ENCODE results near the gene TGIF2.

The TGIF2 gene

GRCh38 chr20:36620917-36621316, 47.5 kb downstream of the TGIF2 start:
- ChIA-PET POLR2A (no interaction called here), CTCF (no interaction called here)
- TF ChIP-seq FOXK2 (IDR thresholded peaks at IDR 0.05) (no peak), CTBP1 (IDR thresholded peaks at IDR 0.05; ENCODE audit: borderline replicate concordance) (no peak)
- no peak for DNase-seq (ENCODE audit: extremely low spot score)

GRCh38 chr20:36623444-36623843, 50.0 kb downstream of the TGIF2 start:
- ChIA-PET CTCF (interaction anchor here (0.7 kb wide), 1 partner anchor 10 kb away, joined by 4 read pairs; no protein-coding TSS in a partner anchor), POLR2A (no interaction called here)
- no peak for TF ChIP-seq PKNOX1 (IDR thresholded peaks at IDR 0.05)

GRCh38 chr20:36624068-36624943, 50.9 kb downstream of the TGIF2 start:
- CTCF ChIA-PET = no interaction called here
- TF ChIP-seq FOXK2 (IDR thresholded peaks at IDR 0.05) (no peak), ZNF384 (IDR thresholded peaks at IDR 0.05) (no peak), ELF4 (IDR thresholded peaks at IDR 0.05) (no peak), BHLHE40 (IDR thresholded peaks at IDR 0.05; ENCODE audit: borderline replicate concordance) (no peak), ARNT (IDR thresholded peaks at IDR 0.05) (no peak), TARDBP (IDR thresholded peaks at IDR 0.05) (no peak), PKNOX1 (IDR thresholded peaks at IDR 0.05) (no peak), FOXM1 (IDR thresholded peaks at IDR 0.05; ENCODE audit: borderline replicate concordance) (no peak), CTBP1 (IDR thresholded peaks at IDR 0.05; ENCODE audit: borderline replicate concordance) (no peak), LEF1 (IDR thresholded peaks at IDR 0.05; ENCODE audit: borderline replicate concordance) (no peak), L3MBTL2 (conservative IDR thresholded peaks at IDR 0.05) (no peak), HDGF (IDR thresholded peaks at IDR 0.05; ENCODE audit: borderline replicate concordance) (no peak), SP1 (IDR thresholded peaks at IDR 0.05) (no peak), SUZ12 (IDR thresholded peaks at IDR 0.05) (no peak)
- no peak for DNase-seq (ENCODE audit: extremely low spot score)
- POLR2A ChIA-PET = no interaction called here

More at GRCh38 chr20:36623444-36623843, 50.0 kb downstream of the TGIF2 start:
- DNase-seq (ENCODE audit: extremely low spot score) = no peak

- TF ChIP-seq BHLHE40 (IDR thresholded peaks at IDR 0.05; ENCODE audit: borderline replicate concordance) = no peak
- no peak for TF ChIP-seq LEF1 (IDR thresholded peaks at IDR 0.05; ENCODE audit: borderline replicate concordance)
- TF ChIP-seq L3MBTL2 (conservative IDR thresholded peaks at IDR 0.05) = no peak
- no peak for DNase-seq (ENCODE audit: extremely low spot score)
- POLR2A ChIA-PET = no interaction called here
- CTCF ChIA-PET = no interaction called here
Observed at GRCh38 chr20:36624944-36625324, 51.5 kb downstream of the TGIF2 start.

GRCh38 chr20:36628076-36628475, 54.7 kb downstream of the TGIF2 start:
- DNase-seq (ENCODE audit: extremely low spot score) = no peak
- CTCF ChIA-PET = no interaction called here
- POLR2A ChIA-PET = interaction anchor here (1.3 kb wide), 1 partner anchor 23 kb away, joined by 3 read pairs; the partner anchor contains the start of gene RAB5IF
- TF ChIP-seq ELF4 (IDR thresholded peaks at IDR 0.05) (no peak), L3MBTL2 (conservative IDR thresholded peaks at IDR 0.05) (no peak), BHLHE40 (IDR thresholded peaks at IDR 0.05; ENCODE audit: borderline replicate concordance) (no peak), FOXA1 (IDR thresholded peaks at IDR 0.05) (no peak), NFRKB (IDR thresholded peaks at IDR 0.05) (no peak), ZNF384 (IDR thresholded peaks at IDR 0.05) (no peak), PKNOX1 (IDR thresholded peaks at IDR 0.05) (no peak), HDGF (IDR thresholded peaks at IDR 0.05; ENCODE audit: borderline replicate concordance) (no peak), TARDBP (IDR thresholded peaks at IDR 0.05) (no peak)

GRCh38 chr20:36629719-36630681, 56.6 kb downstream of the TGIF2 start:
- ChIA-PET CTCF (no interaction called here), POLR2A (no interaction called here)
- no peak for DNase-seq (ENCODE audit: extremely low spot score)
- TF ChIP-seq FOXA1 (IDR thresholded peaks at IDR 0.05) (no peak), L3MBTL2 (conservative IDR thresholded peaks at IDR 0.05) (no peak), BHLHE40 (IDR thresholded peaks at IDR 0.05; ENCODE audit: borderline replicate concordance) (no peak), PKNOX1 (IDR thresholded peaks at IDR 0.05) (no peak), FOXM1 (IDR thresholded peaks at IDR 0.05; ENCODE audit: borderline replicate concordance) (no peak), CTBP1 (IDR thresholded peaks at IDR 0.05; ENCODE audit: borderline replicate concordance) (no peak), LEF1 (IDR thresholded peaks at IDR 0.05; ENCODE audit: borderline replicate concordance) (no peak)

All from HEK293T (cell line).